HepG2 (cell line): ENCODE results near the gene GGPS1.

ENCODE experiments used
- AGO2 ChIP-seq: fragments of 200-400 bp; formaldehyde crosslinking; optimal IDR thresholded peaks from 2 replicates; pipeline ENCODE3; 2017; ENCODE audit warnings: mild to moderate bottlenecking, low read depth, low read length, moderate library complexity
- HDAC2 ChIP-seq: sonication (generic); formaldehyde crosslinking; IDR thresholded peaks from 2 replicates; pipeline ENCODE4 v1.4.0; 2020; ENCODE audit warnings: missing genetic modification reagents
- PHF5A ChIP-seq: IDR thresholded peaks from one replicate; pipeline ENCODE4 v1.6.1; 2018; ENCODE audit warnings: low read depth, missing genetic modification reagents; ENCODE audit not compliant: unreplicated experiment
- RAD51 ChIP-seq: fragments of 450-650 bp; IDR thresholded peaks from 2 replicates; pipeline ENCODE4 v1.6.1; 2016; ENCODE audit warnings: borderline replicate concordance
- ZNF274 ChIP-seq: sonication (generic); formaldehyde crosslinking; IDR thresholded peaks from 2 replicates; pipeline ENCODE4 v1.5.1; 2020; ENCODE audit warnings: mild to moderate bottlenecking, missing genetic modification reagents

DNA sequence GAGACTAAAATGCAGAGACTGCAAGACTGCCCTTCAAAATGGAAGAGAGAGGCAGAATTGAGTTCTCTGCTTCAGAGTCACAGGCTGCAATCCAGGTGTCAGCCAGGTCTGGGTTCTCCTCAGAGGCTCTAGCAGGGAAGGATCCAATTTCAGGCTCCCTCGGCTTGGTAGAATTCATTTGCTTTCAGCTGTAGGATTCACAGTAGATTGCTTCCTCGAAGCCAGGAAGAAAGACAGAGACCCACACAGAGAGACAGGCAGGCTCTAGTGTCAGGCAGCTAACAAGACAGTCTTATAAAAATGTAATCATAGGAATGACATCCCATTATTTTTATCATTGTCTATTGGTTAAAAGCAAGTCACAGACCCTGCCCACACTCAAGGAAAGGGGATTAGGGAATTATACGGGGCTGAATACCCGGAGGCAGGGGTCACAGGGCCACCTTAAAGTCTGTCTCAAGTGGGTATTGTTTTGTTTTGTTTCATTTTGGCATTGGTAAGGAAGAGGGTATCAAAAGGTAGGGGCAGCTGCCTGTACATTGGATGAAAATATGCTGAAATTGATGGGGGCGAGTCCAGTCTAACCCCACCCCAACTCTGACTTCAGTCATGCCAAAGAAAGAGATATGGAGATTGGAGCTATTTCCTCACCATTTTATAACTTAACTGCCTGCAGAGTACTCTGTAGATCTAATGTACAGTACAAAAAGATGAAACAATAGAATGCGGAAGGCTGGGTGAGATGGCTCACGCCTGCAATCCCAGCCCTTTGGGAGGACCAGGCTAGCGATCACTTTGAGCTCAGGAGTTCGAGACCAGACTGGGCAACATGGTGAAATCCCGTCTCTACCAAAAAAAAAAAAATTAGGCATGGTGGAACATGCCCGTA lies 29.4 kb downstream of the GGPS1 start:
- no peak for TF ChIP-seq AGO2
- no peak for TF ChIP-seq PHF5A (CRISPR knock-in tag)
- TF ChIP-seq HDAC2 = no peak
- TF ChIP-seq RAD51 = no peak
- TF ChIP-seq ZNF274 = no peak
